Liver (tissue), 3 donors: ENCODE data around the gene TXNRD2.

Source experiments
- FOXA1 ChIP-seq: IDR thresholded peaks from 2 replicates; pipeline ENCODE4 v1.6.1; 2016; ENCODE audit warnings: antibody characterized with exemption
- JUND ChIP-seq, 2 donors: IDR thresholded peaks; 2 replicates each; pipeline ENCODE4 v1.6.1; 2016; ENCODE audit warnings: antibody characterized with exemption in 2 of 2
- RAD21 ChIP-seq, 2 donors: IDR thresholded peaks; 2 replicates each; pipeline ENCODE4 v1.6.1; 2016; ENCODE audit warnings: antibody characterized with exemption in 2 of 2, mild to moderate bottlenecking in 2 of 2
- REST ChIP-seq: IDR thresholded peaks from 2 replicates; pipeline ENCODE4 v1.6.1; 2016; ENCODE audit warnings: antibody characterized with exemption, mild to moderate bottlenecking
- SP1 ChIP-seq: IDR thresholded peaks from 2 replicates; pipeline ENCODE4 v1.6.1; 2018; ENCODE audit warnings: antibody characterized with exemption, mild to moderate bottlenecking
- YY1 ChIP-seq: IDR thresholded peaks from 2 replicates; pipeline ENCODE4 v1.6.1; 2016; ENCODE audit warnings: antibody characterized with exemption, mild to moderate bottlenecking
- TF ChIP-seq, protein P1 (sequence below): fragments of 150-350 bp; IDR thresholded peaks from 2 replicates; pipeline ENCODE4 v1.5.1; 2017; ENCODE audit warnings: improper control_type of control experiment, low read depth, low read length; ENCODE audit not compliant: missing input control
- TF ChIP-seq, protein P2 (sequence below): IDR thresholded peaks from 2 replicates; pipeline ENCODE4 v1.6.1; 2016; ENCODE audit warnings: antibody characterized with exemption
- TF ChIP-seq, protein P3 (sequence below): IDR thresholded peaks from 2 replicates; pipeline ENCODE4 v1.6.1; 2016; ENCODE audit warnings: antibody characterized with exemption
- donor health status: healthy.
- donor health status: healthy.

GRCh38 chr22:19888131-19888746, 53.4 kb downstream of the TXNRD2 start:
- no peak for TF ChIP-seq REST
- TF ChIP-seq, protein P1, sequence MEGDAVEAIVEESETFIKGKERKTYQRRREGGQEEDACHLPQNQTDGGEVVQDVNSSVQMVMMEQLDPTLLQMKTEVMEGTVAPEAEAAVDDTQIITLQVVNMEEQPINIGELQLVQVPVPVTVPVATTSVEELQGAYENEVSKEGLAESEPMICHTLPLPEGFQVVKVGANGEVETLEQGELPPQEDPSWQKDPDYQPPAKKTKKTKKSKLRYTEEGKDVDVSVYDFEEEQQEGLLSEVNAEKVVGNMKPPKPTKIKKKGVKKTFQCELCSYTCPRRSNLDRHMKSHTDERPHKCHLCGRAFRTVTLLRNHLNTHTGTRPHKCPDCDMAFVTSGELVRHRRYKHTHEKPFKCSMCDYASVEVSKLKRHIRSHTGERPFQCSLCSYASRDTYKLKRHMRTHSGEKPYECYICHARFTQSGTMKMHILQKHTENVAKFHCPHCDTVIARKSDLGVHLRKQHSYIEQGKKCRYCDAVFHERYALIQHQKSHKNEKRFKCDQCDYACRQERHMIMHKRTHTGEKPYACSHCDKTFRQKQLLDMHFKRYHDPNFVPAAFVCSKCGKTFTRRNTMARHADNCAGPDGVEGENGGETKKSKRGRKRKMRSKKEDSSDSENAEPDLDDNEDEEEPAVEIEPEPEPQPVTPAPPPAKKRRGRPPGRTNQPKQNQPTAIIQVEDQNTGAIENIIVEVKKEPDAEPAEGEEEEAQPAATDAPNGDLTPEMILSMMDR: no peak
- TF ChIP-seq RAD21 (IDR thresholded peaks at IDR 0.05): no peak
- TF ChIP-seq, protein P2, sequence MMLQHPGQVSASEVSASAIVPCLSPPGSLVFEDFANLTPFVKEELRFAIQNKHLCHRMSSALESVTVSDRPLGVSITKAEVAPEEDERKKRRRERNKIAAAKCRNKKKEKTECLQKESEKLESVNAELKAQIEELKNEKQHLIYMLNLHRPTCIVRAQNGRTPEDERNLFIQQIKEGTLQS: no peak
- TF ChIP-seq FOXA1: no peak
- TF ChIP-seq JUND (IDR thresholded peaks at IDR 0.05): no peak
- no peak for TF ChIP-seq YY1
- TF ChIP-seq, protein P3, sequence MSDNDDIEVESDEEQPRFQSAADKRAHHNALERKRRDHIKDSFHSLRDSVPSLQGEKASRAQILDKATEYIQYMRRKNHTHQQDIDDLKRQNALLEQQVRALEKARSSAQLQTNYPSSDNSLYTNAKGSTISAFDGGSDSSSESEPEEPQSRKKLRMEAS: no peak
- TF ChIP-seq SP1: no peak
